Heart left ventricle (tissue), 16 donors: ENCODE measurements around the gene SLC66A2. TPM values are rescaled to one million over a fixed set of nuclear protein-coding genes. Genes with fewer than 3 reads are reported as not detected.

ENCODE experiments used
- ATAC-seq, 4 donors: fragments of 200-7000 bp; cut with Tn5 transposase; one replicate each; pipeline ENCODE4 v1.9.1; 2020 to 2022; ENCODE audit warnings: moderate library complexity in 4 of 4, mild to moderate bottlenecking in 3 of 4, moderate number of reproducible peaks in 1 of 4
- DNase-seq, 5 donors: peaks; one replicate each; pipeline ENCODE4 v3.0.0-alpha.2; 2020
- H3K27ac ChIP-seq, 12 donors: fragments of 200-600 bp; sonication (generic) in 4 of 12; one replicate each; pipeline versions ENCODE4 v1.5.0 to v1.8.0; 2016 to 2022; ENCODE audit warnings: mild to moderate bottlenecking in 2 of 12
- H3K27me3 ChIP-seq, 9 donors: fragments of 200-600 bp; sonication (generic) in 2 of 9; one replicate each; pipeline versions ENCODE4 v1.5.1 to v1.8.0; 2016 to 2022; ENCODE audit warnings: mild to moderate bottlenecking in 3 of 9
- H3K36me3 ChIP-seq, 9 donors: fragments of 200-600 bp; sonication (generic) in 2 of 9; one replicate each; pipeline versions ENCODE4 v1.5.0 to v1.8.0; 2018 to 2022; ENCODE audit warnings: mild to moderate bottlenecking in 2 of 9
- H3K4me1 ChIP-seq, 12 donors: fragments of 200-600 bp; sonication (generic) in 4 of 12; one replicate each; pipeline versions ENCODE4 v1.5.0 to v1.8.0; 2016 to 2022; ENCODE audit warnings: mild to moderate bottlenecking in 3 of 12
- H3K4me3 ChIP-seq, 12 donors: fragments of 200-600 bp; sonication (generic) in 4 of 12; one replicate each; pipeline versions ENCODE4 v1.5.0 to v1.8.0; 2017 to 2022; ENCODE audit warnings: mild to moderate bottlenecking in 9 of 12, moderate library complexity in 4 of 12
- H3K9me3 ChIP-seq, 12 donors: fragments of 200-600 bp; sonication (generic) in 4 of 12; one replicate each; pipeline versions ENCODE4 v1.5.0 to v1.8.0; 2016 to 2022; ENCODE audit warnings: mild to moderate bottlenecking in 1 of 12
- POLR2A ChIP-seq, 2 donors: fragments of 450-650 bp; IDR thresholded peaks; one replicate each; pipeline ENCODE4 v1.6.1; 2017; ENCODE audit warnings: antibody characterized with exemption in 2 of 2, mild to moderate bottlenecking in 2 of 2, moderate library complexity in 2 of 2
- WGBS, 4 donors: extraction: QIAGEN DNeasy Blood & Tissue Kit in 2 of 4; methylation state at CpG; one replicate each; pipeline versions ENCODE4 v1.1.5 to v1.1.7; 2013 to 2018; 5-methylcytosine and 5-hydroxymethylcytosine counted together
- intact Hi-C, 10 donors: fragments of 100-400 bp; cut with DNase I; formaldehyde crosslinking; loops; one replicate each; pipeline versions ENCODE4 v1.11.1 to v1.14.2; 2022
- polyA plus RNA-seq, 2 donors: library from polyadenylated mRNA; stranded (reverse); fragments of 200-250 nt; gene quantifications; one replicate each; pipeline ENCODE4 v1.2.3, GENCODE V29; 2013
- total RNA-seq, 9 donors: library from RNA; depleted of rRNA in 2 of 9; stranded (reverse); fragments of >200 nt in 2 of 9; fragmentation: NEBNext Ultra II Directional in 3 of 9; extraction: Animal tissue kit (Norgen Biotek cat#: 25700) in 3 of 9; gene quantifications; one replicate each; pipeline versions ENCODE4 v1.1.0 to v1.2.4, GENCODE V29; 2016 to 2023
- TF ChIP-seq, protein P1 (sequence below), 12 donors: fragments of 200-600 bp; sonication (generic) in 4 of 12; IDR thresholded peaks; one replicate each; pipeline versions ENCODE4 v1.5.0 to v1.8.0; 2018 to 2022; ENCODE audit warnings: antibody characterized with exemption in 12 of 12, mild to moderate bottlenecking in 5 of 12
- donor health status: ischemic (EF 13 %, LVEDD 7.1; RV severe dilation, severe dysfunction).
- donor health status: healthy with polysubstance abuse.
- donor health status: DM: no; HTN: yes; CAD: no.
- donor health status: DM: no; HTN: no; CAD: no.
- donor health status: ischemic (EF 25% LVEDD 6.9; RV normal size, moderate dysfunction).
- donor health status: ischemic (EF 25% LVEDD 5.7; RV mildly dilated, moderate dysfunction).
- donor health status: healthy.
- donor health status: DM: yes; HTN: yes; CAD: no.
- donor health status: ischemic (EF 35%, LVEDD 5.7; RV mildly dilated, moderate dysfunction).
- donor health status: nonischemic (EF 11% LVEDD 7.7; RV severe dilation, severe dysfunction).
- donor health status: DM: yes; HTN: yes; CAD: no.
- donor health status: PGD.
- donor health status: ischemic (EF 29% LVEDD 5.4; RV normal size, mild dysfunction).
- donor health status: nonischemic (EF 23%, LVEDD 6.1; RV moderate dilation, normal function).

SLC66A2 gene
- total and polyA plus RNA-seq, 11 donors = 19.7 to 33.4 (median 26.6) TPM

DNA sequence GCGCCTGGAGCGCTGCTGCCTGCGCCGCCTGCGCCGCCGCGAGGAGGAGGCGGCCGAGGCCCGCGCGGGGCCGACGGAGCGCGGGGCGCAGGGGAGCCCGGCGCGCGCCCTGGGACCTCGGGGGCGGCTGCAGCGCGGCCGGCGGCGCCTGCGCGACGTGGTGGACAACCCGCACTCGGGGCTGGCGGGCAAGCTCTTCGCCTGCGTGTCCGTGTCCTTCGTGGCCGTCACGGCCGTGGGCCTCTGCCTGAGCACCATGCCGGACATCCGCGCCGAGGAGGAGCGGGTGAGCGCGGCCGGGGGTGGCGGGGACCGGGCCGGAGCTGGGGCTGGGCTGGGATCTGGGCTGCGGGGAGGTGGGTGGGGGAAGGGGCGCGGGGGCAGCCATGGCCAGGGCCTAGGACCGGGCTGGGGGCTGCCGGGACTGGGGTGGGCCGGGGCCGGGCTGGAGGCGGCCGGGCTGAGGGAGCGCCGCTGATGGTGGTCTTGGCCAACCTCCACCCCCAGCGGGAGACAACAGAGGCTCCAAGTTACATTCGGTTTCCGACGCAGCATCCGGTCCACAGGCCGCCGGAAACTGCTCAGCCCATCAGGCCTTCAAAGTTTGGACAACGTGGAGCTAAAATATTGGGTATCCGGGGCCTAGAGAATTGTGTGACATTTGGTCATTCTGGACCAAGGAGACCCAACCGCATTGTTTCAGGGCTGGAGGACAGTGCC lies 87.3 kb downstream of the SLC66A2 start:
- Histone ChIP-seq H3K27ac (no peak overlapping the region), H3K4me1 (no peaks in the 10 kb centered on the region), H3K9me3 (peaks cover 0 to 22% (median 8%) of the 10 kb centered on the region in 12 donors), H3K4me3 (no peak overlapping the region), H3K36me3 (no peaks in the 10 kb centered on the region), H3K27me3 (peaks cover 0 to 29% (median 0%) of the 10 kb centered on the region in 9 donors)
- TF ChIP-seq, protein P1, sequence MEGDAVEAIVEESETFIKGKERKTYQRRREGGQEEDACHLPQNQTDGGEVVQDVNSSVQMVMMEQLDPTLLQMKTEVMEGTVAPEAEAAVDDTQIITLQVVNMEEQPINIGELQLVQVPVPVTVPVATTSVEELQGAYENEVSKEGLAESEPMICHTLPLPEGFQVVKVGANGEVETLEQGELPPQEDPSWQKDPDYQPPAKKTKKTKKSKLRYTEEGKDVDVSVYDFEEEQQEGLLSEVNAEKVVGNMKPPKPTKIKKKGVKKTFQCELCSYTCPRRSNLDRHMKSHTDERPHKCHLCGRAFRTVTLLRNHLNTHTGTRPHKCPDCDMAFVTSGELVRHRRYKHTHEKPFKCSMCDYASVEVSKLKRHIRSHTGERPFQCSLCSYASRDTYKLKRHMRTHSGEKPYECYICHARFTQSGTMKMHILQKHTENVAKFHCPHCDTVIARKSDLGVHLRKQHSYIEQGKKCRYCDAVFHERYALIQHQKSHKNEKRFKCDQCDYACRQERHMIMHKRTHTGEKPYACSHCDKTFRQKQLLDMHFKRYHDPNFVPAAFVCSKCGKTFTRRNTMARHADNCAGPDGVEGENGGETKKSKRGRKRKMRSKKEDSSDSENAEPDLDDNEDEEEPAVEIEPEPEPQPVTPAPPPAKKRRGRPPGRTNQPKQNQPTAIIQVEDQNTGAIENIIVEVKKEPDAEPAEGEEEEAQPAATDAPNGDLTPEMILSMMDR (IDR thresholded peaks at IDR 0.05) = no peak
- no peak for TF ChIP-seq POLR2A (IDR thresholded peaks at IDR 0.05)
- no peak for ATAC-seq
- 66 to 94% (median 71%) methylated on average over 16 to 74 of the region's 74 CpGs for WGBS, 4 donors
- DNase-seq = no peak
- intact Hi-C loops = no loop called here

DNA sequence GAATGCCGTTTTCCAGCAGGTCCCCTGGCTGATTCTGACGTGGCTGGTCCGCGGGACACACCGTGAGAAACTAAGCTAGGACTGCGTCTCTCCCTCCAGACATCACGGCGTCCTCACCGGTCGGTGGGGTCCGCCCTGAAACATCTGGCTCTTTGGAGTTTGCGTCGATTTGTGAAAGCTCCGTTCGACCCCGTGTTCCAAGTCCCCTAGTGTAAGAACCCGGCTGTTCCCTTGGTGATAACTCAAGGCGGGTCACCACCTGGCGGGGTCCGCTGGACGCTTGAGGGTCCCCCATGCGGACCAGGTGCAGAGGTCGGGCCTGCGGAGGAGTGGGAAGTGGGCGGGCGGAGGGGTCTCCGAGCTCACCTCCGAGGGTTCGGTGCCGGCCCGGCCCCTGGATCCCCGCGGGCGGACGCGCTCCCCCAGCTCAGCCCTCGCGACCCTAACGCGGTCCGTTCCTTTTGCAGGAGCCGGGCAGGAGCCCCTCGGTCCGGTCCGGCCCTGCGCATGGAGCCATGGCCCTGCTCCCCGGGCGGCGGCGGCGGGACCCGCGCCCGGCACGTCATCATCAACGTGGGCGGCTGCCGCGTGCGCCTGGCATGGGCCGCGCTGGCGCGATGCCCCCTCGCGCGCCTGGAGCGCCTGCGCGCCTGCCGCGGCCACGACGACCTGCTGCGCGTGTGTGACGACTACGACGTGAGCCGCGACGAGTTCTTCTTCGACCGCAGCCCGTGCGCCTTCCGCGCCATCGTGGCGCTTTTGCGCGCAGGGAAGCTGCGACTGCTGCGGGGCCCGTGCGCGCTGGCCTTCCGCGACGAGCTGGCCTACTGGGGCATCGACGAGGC lies 88.1 kb downstream of the SLC66A2 start:
- Histone ChIP-seq H3K27ac (no peak overlapping the region), H3K36me3 (no peaks in the 10 kb centered on the region), H3K9me3 (peaks cover 0 to 22% (median 8%) of the 10 kb centered on the region in 12 donors), H3K4me3 (no peak overlapping the region), H3K4me1 (no peaks in the 10 kb centered on the region), H3K27me3 (peaks cover 0 to 29% (median 0%) of the 10 kb centered on the region in 9 donors)
- ATAC-seq (no peak), DNase-seq (no peak)
- WGBS, 4 donors = 64 to 83% (median 74%) methylated on average over 31 to 102 of the region's 102 CpGs
- no peak for TF ChIP-seq POLR2A (IDR thresholded peaks at IDR 0.05)
- TF ChIP-seq, protein P1 (IDR thresholded peaks at IDR 0.05) = no peak
- intact Hi-C loops = no loop called here

GRCh38 chr18:79862562-79862961 lies 88.9 kb downstream of the SLC66A2 start:
- 89 to 93% (median 90%) methylated on average over 15 of the region's 15 CpGs for WGBS, 4 donors

More at GRCh38 chr18:79862562-79862961, 88.9 kb downstream of the SLC66A2 start:
- Histone ChIP-seq H3K9me3 (peaks cover 0 to 22% (median 8%) of the 10 kb centered on the region in 12 donors), H3K4me1 (no peaks in the 10 kb centered on the region), H3K27ac (no peak overlapping the region), H3K36me3 (no peaks in the 10 kb centered on the region), H3K27me3 (peaks cover 0 to 29% (median 0%) of the 10 kb centered on the region in 9 donors), H3K4me3 (no peak overlapping the region)
- ATAC-seq = no peak
- no peak for DNase-seq
- TF ChIP-seq POLR2A (IDR thresholded peaks at IDR 0.05) = no peak
- TF ChIP-seq, protein P1 (IDR thresholded peaks at IDR 0.05) = no peak
- intact Hi-C loops = no loop called here
